VCaP (cell line): Measurements from ENCODE around the gene ELF1.

Source experiments
- H3K27ac ChIP-seq: fragments of 450-650 bp; 2 replicates; pipeline ENCODE4 v1.5.1; 2017
- CTCF ChIP-seq: fragments of 450-650 bp; conservative IDR thresholded peaks from 2 replicates; pipeline ENCODE4 v1.5.1; 2017; ENCODE audit warnings: mild to moderate bottlenecking, moderate library complexity

ELF1 gene

GRCh38 chr13:41012536-41012935 lies 6.6 kb downstream of the ELF1 start:
- no peak overlapping the region for H3K27ac ChIP-seq
- no peak for TF ChIP-seq CTCF

GRCh38 chr13:41011382-41011956 lies 7.6 kb downstream of the ELF1 start:
- H3K27ac ChIP-seq = no peak overlapping the region
- no peak for TF ChIP-seq CTCF

GRCh38 chr13:41008349-41008980 lies 10.7 kb downstream of the ELF1 start:
- no peak for TF ChIP-seq CTCF
- H3K27ac ChIP-seq = no peak overlapping the region

DNA sequence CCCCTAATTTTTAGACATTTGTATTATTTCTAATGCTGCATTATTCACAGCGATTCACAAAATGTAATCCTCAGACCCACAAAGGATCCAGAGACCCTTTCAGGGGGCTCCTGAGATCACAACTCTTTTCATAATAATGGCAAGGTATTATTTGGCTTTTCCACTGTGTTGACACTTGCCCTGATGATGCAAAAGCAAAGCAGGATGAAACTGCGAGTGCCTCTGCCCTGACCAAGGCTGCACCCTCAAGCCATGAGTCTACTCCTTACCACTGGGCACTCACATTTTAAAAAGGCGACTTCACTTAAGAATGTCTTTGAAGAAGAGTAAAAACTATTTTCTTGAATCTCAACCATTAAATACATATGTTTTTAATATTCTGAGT lies 11.4 kb downstream of the ELF1 start:
- no peak for TF ChIP-seq CTCF
- no peak overlapping the region for H3K27ac ChIP-seq

DNA sequence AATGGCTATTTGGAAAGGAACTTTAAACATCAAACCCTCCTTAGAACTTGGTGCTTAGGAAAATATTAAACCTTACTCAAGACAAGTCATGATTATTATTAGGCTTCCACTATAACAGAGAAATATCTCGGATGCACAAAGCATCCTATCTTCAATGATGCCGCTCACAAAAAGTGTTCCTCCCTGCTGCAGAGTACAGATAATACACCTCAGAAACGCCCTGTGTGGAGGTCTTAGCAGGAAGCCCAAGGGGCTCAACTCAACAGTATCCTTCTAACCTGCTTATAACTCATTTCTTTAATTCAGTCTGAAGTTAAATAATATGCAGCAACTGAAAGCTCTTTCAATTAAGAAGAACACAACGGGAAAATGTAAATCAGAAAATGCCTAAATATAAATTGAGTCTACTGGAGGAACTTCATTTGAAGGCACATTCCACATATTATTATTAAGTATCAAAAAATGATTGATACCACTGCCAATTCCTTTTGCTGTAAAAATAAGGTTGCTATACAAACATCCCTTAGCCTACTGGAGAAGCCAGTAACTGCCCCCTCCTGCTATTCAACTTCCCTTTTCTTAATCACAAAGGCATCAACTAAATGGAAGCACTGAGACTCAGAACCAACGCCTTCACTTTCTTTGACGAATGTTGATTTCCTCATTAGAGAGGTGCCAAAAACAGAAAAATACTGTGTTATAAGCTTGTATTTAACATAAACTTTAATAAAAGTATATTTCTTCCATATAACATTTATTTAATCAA lies 12.0 kb downstream of the ELF1 start:
- H3K27ac ChIP-seq = no peak overlapping the region
- TF ChIP-seq CTCF = no peak

- H3K27ac ChIP-seq = no peak overlapping the region
Observed at GRCh38 chr13:41006306-41006705, 12.8 kb downstream of the ELF1 start.

More at GRCh38 chr13:41006306-41006705, 12.8 kb downstream of the ELF1 start:
- TF ChIP-seq CTCF = no peak
